Small intestine (tissue), 7 donors: ENCODE results near the gene TUFT1. TPM values are rescaled to one million over a fixed set of nuclear protein-coding genes. Genes with fewer than 3 reads are reported as not detected.
A peak's percentile ranks its signal among the peaks of the same experiment; 100 is the strongest.
"Not testable (repeated sequence)": the region's sequence is repeated elsewhere in the genome, so short reads cannot be mapped to it uniquely, and the experiment has no call there.

Experiments
- DNase-seq, 2 donors: peaks; one replicate each; pipeline versions ENCODE4 v3.0.0 to v3.0.0-alpha.2; 2013
- FAIRE-seq: peaks from 2 replicates; lab custom pipeline; 2012; peaks lifted over from hg19 to GRCh38; lab: Jason Lieb, UNC
- H3K27ac ChIP-seq, 3 donors: one replicate each; pipeline ENCODE4 v1.5.1; 2013; ENCODE audit warnings: low read length in 2 of 3, mild to moderate bottlenecking in 2 of 3, control low read depth in 1 of 3, inconsistent platforms in 1 of 3, low read depth in 1 of 3, moderate library complexity in 1 of 3
- H3K27me3 ChIP-seq, 3 donors: one replicate each; pipeline ENCODE4 v1.6.1; 2013; ENCODE audit warnings: low read length in 3 of 3, inconsistent platforms in 1 of 3; ENCODE audit not compliant: control insufficient read depth in 3 of 3, insufficient read depth in 3 of 3
- H3K36me3 ChIP-seq, 3 donors: one replicate each; pipeline ENCODE4 v1.6.1; 2013; ENCODE audit warnings: low read length in 3 of 3, inconsistent platforms in 1 of 3, low read depth in 1 of 3, mild to moderate bottlenecking in 1 of 3, moderate library complexity in 1 of 3; ENCODE audit not compliant: control insufficient read depth in 3 of 3, insufficient read depth in 2 of 3
- H3K4me1 ChIP-seq, 3 donors: one replicate each; pipeline ENCODE4 v1.6.1; 2013; ENCODE audit warnings: low read length in 2 of 3, inconsistent platforms in 1 of 3, low read depth in 1 of 3, mild to moderate bottlenecking in 1 of 3, moderate library complexity in 1 of 3; ENCODE audit not compliant: control insufficient read depth in 3 of 3, insufficient read depth in 2 of 3
- H3K4me3 ChIP-seq, 3 donors: one replicate each; pipeline ENCODE4 v1.5.1; 2013; ENCODE audit warnings: low read length in 3 of 3, control low read depth in 1 of 3, inconsistent platforms in 1 of 3, low read depth in 1 of 3, mild to moderate bottlenecking in 1 of 3, moderate library complexity in 1 of 3
- H3K9me3 ChIP-seq, 2 donors: one replicate each; pipeline ENCODE4 v1.6.1; 2013; ENCODE audit warnings: low read depth in 1 of 2, low read length in 1 of 2; ENCODE audit not compliant: control insufficient read depth in 2 of 2, insufficient read depth in 1 of 2
- WGBS, 3 donors: extraction: QIAGEN DNeasy Blood & Tissue Kit; methylation state at CpG; one replicate each; pipeline ENCODE4 v1.1.7; 2013; 5-methylcytosine and 5-hydroxymethylcytosine counted together
- polyA plus RNA-seq, 4 donors: library from polyadenylated mRNA; stranded (reverse) in 3 of 4; unstranded in 1 of 4; fragments of 200-250 nt in 3 of 4; fragments of 120-200 nt in 1 of 4; gene quantifications; one replicate each; pipeline versions ENCODE4 v1.2.1 to v1.2.3, GENCODE V29; 2013
- donor health status: healthy with polysubstance abuse.
- donor health status: control.
- donor health status: control.
- donor health status: Bipolar disorder and iron deficiency.
- donor health status: healthy.

Gene TUFT1
- polyA plus RNA-seq, 4 donors: 8.5 to 31.7 (median 11.5) TPM

DNA sequence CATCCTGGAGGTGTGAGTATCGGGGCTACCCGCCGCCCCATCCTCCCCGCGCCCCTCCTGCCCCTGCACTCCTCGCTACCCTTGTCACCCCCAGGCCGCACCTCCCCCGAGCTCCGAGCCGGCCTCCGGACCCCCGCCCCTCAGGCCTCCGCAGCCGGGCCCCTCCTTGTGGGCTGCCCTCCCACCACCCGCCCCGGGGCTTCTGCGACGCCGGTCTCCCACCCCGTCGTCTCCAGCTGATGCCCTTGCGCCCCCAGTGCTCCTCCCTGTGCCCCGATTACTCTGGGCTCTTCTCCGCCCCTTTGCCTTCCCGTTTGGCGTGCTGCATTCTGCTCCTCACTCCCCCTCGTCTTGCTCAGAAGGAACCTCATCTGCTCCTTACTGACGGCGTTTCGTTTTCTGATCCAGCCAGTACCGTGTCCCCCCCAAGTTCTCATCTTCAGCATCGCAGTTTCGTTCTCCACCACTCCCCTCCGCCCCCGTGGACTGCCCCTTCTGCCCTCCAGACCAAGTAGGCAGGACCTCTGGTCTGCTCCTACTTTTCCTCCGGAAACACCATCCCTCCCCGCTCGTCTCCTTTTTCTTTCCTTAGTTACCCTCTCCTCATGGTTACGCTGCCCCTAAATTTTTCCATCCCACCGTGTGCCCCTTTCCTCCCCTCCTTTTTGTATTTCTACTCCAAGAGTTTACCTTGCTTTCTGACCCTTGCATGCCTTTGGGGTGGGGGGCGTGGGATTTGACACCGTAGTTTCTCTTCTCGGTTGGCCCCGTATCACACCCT lies 72.6 kb downstream of the TUFT1 start:
- Histone ChIP-seq H3K4me1 (peaks cover 6 to 12% (median 9%) of the 10 kb centered on the region in 3 donors), H3K27me3 (no peaks in the 10 kb centered on the region), H3K9me3 (no peaks in the 10 kb centered on the region), H3K36me3 (peaks cover 0 to 4% (median 0%) of the 10 kb centered on the region in 3 donors), H3K27ac (peak overlapping the region in 2 of 3 donors; percentile 84 to 92), H3K4me3 (peak overlapping the region; percentile 74 to 92 (median 85))
- 1 to 4% (median 2%) methylated on average over 31 to 44 of the region's 44 CpGs for WGBS, 3 donors
- peak in 1 of 2 donors; percentile 65 for DNase-seq
- no peak for FAIRE-seq

GRCh38 chr1:151613282-151613780 lies 73.2 kb downstream of the TUFT1 start:
- H3K36me3 ChIP-seq: peaks cover 0 to 4% (median 0%) of the 10 kb centered on the region in 3 donors
- H3K27ac ChIP-seq: peak overlapping the region in 1 of 3 donors; percentile 29
- DNase-seq: no peak

GRCh38 chr1:151615711-151616504 lies 75.8 kb downstream of the TUFT1 start:
- Histone ChIP-seq H3K36me3 (peaks cover 0 to 4% (median 0%) of the 10 kb centered on the region in 3 donors), H3K27ac (no peak overlapping the region), H3K9me3 (no peaks in the 10 kb centered on the region), H3K27me3 (no peaks in the 10 kb centered on the region), H3K4me1 (peaks cover 8 to 25% (median 19%) of the 10 kb centered on the region in 3 donors), H3K4me3 (no peak overlapping the region)
- no peak for FAIRE-seq
- WGBS, 3 donors: 74 to 82% (median 80%) methylated on average over 4 of the region's 4 CpGs
- no peak for DNase-seq

More at GRCh38 chr1:151613282-151613780, 73.2 kb downstream of the TUFT1 start:
- Histone ChIP-seq H3K9me3 (no peaks in the 10 kb centered on the region), H3K27me3 (no peaks in the 10 kb centered on the region), H3K4me3 (peak overlapping the region in 2 of 3 donors; percentile 74 to 85), H3K4me1 (peaks cover 6 to 13% (median 9%) of the 10 kb centered on the region in 3 donors)
- no peak for FAIRE-seq
- WGBS, 3 donors: 48 to 57% (median 52%) methylated on average over 9 of the region's 9 CpGs

DNA sequence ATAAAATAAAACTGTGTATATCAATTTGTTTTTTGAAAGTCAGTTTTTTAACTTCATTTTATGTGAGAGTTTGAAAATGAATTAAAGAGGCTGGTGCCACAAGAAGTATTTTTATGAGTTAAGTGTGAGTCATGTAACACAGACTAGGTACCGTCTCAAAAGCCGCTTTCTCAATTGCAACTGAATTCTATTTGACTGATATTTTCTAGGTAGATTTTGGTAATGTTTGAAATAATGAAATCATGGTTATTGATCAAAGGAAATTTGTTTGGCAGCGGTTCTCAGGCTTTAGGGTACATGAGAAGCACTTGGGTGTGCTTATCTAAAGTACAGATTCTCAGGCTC lies 76.4 kb downstream of the TUFT1 start:
- no peaks in the 10 kb centered on the region for H3K27me3 ChIP-seq
- peaks cover 0 to 4% (median 0%) of the 10 kb centered on the region in 3 donors for H3K36me3 ChIP-seq
- peaks cover 8 to 25% (median 19%) of the 10 kb centered on the region in 3 donors for H3K4me1 ChIP-seq
- no peak for FAIRE-seq
- 57 to 74% (median 58%) methylated on average over 3 of the region's 3 CpGs for WGBS, 3 donors
- H3K4me3 ChIP-seq: no peak overlapping the region
- H3K9me3 ChIP-seq: no peaks in the 10 kb centered on the region
- DNase-seq: no peak
- no peak overlapping the region for H3K27ac ChIP-seq

- no peak for FAIRE-seq
- Histone ChIP-seq H3K36me3 (peaks cover 0 to 8% (median 0%) of the 10 kb centered on the region in 3 donors), H3K9me3 (no peaks in the 10 kb centered on the region), H3K27me3 (no peaks in the 10 kb centered on the region), H3K4me1 (peaks cover 8 to 25% (median 19%) of the 10 kb centered on the region in 3 donors), H3K4me3 (no peak overlapping the region), H3K27ac (no peak overlapping the region)
- peak; percentile 56 to 71 for DNase-seq
- 11 to 69% (median 38%) methylated on average over 3 of the region's 3 CpGs for WGBS, 3 donors
These were observed 77.9 kb downstream of the TUFT1 start for GRCh38 chr1:151618003-151618402.

DNA sequence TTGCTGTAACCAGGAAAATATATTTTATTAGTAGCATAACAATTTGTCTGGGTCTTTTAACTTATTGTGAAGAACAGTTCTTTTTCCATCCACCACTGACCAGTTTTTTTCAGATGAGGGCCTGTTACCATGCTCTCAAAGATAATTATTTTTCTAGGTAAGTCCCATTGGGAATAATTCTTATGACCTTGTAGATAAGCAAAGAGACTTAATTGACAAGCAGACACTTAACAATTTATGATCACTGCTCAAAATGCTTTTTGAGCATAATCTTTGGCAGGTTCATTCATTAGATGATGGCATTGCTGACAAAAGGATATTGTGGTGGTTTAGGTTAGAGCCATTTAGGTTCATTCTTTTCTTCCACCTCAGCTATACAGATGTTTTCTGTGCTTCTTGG lies 78.4 kb downstream of the TUFT1 start:
- no peak for DNase-seq
- Histone ChIP-seq H3K36me3 (peaks cover 0 to 11% (median 0%) of the 10 kb centered on the region in 3 donors), H3K4me1 (peaks cover 4 to 24% (median 15%) of the 10 kb centered on the region in 3 donors), H3K27me3 (no peaks in the 10 kb centered on the region), H3K27ac (no peak overlapping the region), H3K9me3 (no peaks in the 10 kb centered on the region), H3K4me3 (no peak overlapping the region)
- no peak for FAIRE-seq

GRCh38 chr1:151618996-151619395 lies 78.9 kb downstream of the TUFT1 start:
- peaks cover 3 to 21% (median 14%) of the 10 kb centered on the region in 3 donors for H3K4me1 ChIP-seq
- H3K27ac ChIP-seq: peak overlapping the region in 1 of 3 donors; percentile 12
- DNase-seq, H3K4me3 ChIP-seq, H3K27me3 ChIP-seq, H3K9me3 ChIP-seq, FAIRE-seq: not testable (repeated sequence)
- H3K36me3 ChIP-seq: peaks cover 0 to 13% (median 0%) of the 10 kb centered on the region in 3 donors
- WGBS, 3 donors: 75 to 85% (median 84%) methylated on average over 6 of the region's 6 CpGs

DNA sequence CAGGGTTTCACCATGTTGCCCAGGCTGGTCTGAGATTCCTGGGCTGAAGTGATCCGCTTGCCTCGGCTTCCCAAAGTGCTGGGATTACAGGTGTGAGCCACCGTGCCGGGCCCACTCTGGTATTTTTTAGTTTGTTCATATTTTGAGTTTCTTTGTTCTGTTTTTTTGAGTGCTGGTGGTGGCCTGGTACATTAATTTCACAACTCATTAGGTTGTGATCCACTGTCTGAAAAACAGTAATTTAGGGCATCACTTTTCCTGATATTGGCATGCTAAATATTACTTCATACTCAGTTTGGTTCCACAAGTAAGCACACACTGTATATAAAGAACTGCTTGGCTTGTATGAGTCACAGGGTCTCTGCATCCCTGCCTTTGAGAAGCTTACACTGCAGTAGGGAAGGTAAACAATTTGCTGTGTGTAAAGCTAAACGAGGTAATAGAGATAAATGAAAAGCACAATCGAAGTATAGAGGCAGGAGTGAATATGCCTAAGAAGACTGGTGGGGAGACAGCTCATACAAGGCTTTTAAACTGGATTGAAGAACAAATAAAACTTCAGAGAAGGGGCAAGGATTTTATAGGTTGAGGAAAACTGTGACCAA lies 79.5 kb downstream of the TUFT1 start:
- DNase-seq (no peak), FAIRE-seq (no peak)
- no peak overlapping the region for H3K4me3 ChIP-seq
- H3K9me3 ChIP-seq: no peaks in the 10 kb centered on the region
- WGBS, 3 donors: 63 to 70% (median 66%) methylated on average over 6 of the region's 6 CpGs
- H3K4me1 ChIP-seq: peaks cover 3 to 21% (median 14%) of the 10 kb centered on the region in 3 donors
- H3K36me3 ChIP-seq: peaks cover 0 to 12% (median 0%) of the 10 kb centered on the region in 3 donors
- H3K27me3 ChIP-seq: no peaks in the 10 kb centered on the region
- peak overlapping the region in 1 of 3 donors; percentile 41 for H3K27ac ChIP-seq
